Measurements from ENCODE around the gene SREK1.

DNA sequence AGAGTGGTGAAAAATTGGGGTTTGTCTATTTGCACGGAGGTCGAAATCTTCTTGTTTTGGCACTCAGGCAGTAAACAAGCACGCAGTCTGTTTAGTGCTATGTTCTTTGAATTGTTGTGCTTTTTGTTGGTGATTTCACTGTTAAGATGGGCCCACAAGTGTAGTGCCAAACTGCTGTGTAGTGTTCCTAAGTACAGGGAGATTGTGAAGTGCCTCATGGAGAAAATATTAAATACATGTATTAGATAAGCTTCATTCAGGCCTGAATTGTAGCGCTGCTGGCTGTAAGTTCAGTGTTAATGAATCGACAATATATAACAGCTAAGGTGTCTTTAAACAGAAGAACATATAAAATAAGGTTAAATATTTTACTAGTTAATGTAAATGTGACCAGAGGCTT, 17.3 kb downstream of the SREK1 start:
- no peak for TF ChIP-seq FOXA1 (IDR thresholded peaks at IDR 0.05)
- TF ChIP-seq LEF1 (IDR thresholded peaks at IDR 0.05; ENCODE audit: borderline replicate concordance) = no peak
- no peak for TF ChIP-seq BHLHE40 (IDR thresholded peaks at IDR 0.05; ENCODE audit: borderline replicate concordance)
- no peak for TF ChIP-seq ELF4 (IDR thresholded peaks at IDR 0.05)
- TF ChIP-seq SP1 (IDR thresholded peaks at IDR 0.05) = no peak
- TF ChIP-seq FOXK2 (IDR thresholded peaks at IDR 0.05) = no peak
- TF ChIP-seq TARDBP (IDR thresholded peaks at IDR 0.05) = no peak
- TF ChIP-seq FOXM1 (IDR thresholded peaks at IDR 0.05; ENCODE audit: borderline replicate concordance) = no peak
- no peak for TF ChIP-seq SUZ12 (IDR thresholded peaks at IDR 0.05)
- no peak for TF ChIP-seq ARNT (IDR thresholded peaks at IDR 0.05)

All from HEK293T (cell line).